GM19468 (cell line): ENCODE results near the gene USP48.
"Not testable (repeated sequence)": the region's sequence is repeated elsewhere in the genome, so short reads cannot be mapped to it uniquely, and the experiment has no call there.

Source experiments
- ATAC-seq: cut with Tn5 transposase; IDR thresholded peaks from one replicate; pipeline ENCODE4 v1.9.1; 2021; ENCODE audit warnings: mild to moderate bottlenecking, moderate library complexity, moderate number of reproducible peaks; ENCODE audit not compliant: unreplicated experiment; ENCODE audit errors: extremely low read depth

The USP48 gene, protein sequence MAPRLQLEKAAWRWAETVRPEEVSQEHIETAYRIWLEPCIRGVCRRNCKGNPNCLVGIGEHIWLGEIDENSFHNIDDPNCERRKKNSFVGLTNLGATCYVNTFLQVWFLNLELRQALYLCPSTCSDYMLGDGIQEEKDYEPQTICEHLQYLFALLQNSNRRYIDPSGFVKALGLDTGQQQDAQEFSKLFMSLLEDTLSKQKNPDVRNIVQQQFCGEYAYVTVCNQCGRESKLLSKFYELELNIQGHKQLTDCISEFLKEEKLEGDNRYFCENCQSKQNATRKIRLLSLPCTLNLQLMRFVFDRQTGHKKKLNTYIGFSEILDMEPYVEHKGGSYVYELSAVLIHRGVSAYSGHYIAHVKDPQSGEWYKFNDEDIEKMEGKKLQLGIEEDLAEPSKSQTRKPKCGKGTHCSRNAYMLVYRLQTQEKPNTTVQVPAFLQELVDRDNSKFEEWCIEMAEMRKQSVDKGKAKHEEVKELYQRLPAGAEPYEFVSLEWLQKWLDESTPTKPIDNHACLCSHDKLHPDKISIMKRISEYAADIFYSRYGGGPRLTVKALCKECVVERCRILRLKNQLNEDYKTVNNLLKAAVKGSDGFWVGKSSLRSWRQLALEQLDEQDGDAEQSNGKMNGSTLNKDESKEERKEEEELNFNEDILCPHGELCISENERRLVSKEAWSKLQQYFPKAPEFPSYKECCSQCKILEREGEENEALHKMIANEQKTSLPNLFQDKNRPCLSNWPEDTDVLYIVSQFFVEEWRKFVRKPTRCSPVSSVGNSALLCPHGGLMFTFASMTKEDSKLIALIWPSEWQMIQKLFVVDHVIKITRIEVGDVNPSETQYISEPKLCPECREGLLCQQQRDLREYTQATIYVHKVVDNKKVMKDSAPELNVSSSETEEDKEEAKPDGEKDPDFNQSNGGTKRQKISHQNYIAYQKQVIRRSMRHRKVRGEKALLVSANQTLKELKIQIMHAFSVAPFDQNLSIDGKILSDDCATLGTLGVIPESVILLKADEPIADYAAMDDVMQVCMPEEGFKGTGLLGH

DNA sequence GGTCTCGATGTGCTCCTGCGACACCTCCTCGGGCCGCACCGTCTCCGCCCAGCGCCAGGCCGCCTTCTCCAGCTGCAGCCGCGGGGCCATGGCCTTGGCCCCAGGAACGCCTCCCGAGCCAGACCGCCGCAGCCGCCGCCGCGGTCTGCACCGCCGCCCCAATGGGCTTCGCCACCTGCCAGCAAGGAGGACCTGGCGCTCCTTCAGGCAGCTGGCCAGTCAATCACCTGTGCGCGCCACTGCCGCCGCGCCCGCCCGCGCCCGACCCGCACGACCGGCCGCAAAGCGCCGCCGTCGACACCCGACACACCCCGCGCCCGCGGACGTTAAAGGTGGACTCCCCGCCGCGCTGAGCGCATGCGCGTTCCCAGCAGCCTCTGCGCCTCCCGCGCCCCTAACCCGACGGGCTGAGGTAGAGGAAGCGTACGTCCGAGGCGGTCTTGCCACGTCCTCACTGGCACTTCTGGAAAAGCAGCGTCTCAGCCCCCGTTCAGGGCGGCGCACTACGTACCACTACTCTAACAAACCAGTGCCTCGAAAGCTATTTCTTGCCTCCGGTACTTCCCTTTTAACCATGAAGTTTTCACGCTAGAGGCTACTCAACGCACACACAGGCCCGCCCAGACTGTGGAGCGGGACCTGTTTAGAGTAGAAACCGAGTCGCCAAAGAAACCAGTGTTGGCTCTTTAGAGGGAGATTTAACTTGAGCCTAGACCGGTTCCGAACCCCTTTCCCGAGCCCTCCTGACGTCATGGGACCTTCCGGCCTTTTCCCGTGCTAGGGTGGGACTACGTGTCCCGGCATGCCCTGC is at the start of gene USP48:
TSS of gene USP48 (minus strand) at position 282 of the 811 bp plus-strand sequence. CDS start at position 90, 192 bp downstream.
- ATAC-seq: peak; percentile 56

- no peak for ATAC-seq
Measured at GRCh38 chr1:21831454-21831970, 48.6 kb upstream of the USP48 start.

GRCh38 chr1:21830792-21831453 is 48.0 kb upstream of the USP48 start:
- ATAC-seq: no peak

DNA sequence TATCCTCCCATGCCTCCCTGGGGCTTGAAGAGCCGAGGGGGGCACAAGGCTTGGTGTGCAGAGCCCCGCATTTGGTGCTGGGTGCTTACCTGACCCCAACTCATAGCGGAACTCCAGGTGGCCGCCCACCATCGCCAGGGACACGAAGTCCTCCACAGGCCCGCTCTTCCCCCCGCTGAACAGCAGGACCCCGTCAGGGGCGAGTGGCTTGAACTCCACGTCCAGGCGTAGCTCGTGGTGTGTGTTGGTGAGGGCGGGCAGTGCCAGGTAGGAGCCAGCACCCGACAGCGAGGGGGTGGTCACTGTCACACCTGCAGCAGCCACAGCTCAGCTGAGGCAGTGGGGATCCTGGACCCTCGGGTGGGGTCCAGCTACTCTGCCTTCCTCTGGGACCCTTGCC is 46.3 kb upstream of the USP48 start:
- ATAC-seq: no peak

- no peak for ATAC-seq
Measured at GRCh38 chr1:21828506-21829210, 45.7 kb upstream of the USP48 start.

GRCh38 chr1:21828075-21828474 is 45.1 kb upstream of the USP48 start:
- no peak for ATAC-seq

DNA sequence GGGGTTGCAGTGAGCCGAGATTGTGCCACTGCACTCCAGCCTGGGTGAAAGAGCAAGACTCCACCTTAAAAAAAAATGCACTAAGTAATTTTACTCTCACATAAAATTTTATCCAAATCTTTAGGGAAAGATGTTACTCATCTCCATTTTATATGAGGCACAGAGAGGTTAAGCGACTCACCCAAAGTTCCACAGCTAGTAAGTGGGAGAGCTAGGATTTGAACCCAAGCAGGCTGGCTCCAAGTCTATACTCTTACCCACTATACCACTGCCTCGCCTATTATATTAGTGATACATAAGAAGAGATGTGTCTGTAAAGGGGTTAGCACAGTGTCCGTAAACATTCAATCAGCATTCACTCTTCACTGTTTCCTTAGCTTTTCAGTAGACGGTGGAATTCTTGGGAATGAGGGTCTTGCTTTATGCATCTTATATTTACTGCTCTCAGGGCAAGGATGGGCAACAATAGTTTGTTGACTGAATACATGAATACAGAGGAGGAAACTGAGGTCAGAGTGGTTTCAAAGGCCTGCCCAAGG is 44.3 kb upstream of the USP48 start:
- no peak for ATAC-seq

DNA sequence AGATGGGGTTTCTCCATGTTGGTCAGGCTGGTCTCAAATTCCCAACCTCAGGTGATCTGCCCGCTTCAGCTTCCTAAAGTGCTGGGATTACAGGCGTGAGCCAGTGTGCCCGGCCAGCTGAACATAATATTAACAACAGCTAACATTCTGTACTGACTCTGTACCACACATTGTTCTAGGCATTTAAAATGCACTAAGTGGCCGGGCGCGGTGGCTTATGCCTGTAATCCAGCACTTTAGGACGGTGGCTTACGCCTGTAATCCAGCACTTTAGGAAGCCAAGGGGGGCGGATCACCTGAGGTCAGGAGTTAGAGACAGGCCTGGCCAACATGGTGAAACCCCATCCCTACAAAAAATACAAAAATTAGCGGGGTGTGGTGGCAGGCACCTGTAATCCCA is 43.7 kb upstream of the USP48 start:
- not testable (repeated sequence) for ATAC-seq

DNA sequence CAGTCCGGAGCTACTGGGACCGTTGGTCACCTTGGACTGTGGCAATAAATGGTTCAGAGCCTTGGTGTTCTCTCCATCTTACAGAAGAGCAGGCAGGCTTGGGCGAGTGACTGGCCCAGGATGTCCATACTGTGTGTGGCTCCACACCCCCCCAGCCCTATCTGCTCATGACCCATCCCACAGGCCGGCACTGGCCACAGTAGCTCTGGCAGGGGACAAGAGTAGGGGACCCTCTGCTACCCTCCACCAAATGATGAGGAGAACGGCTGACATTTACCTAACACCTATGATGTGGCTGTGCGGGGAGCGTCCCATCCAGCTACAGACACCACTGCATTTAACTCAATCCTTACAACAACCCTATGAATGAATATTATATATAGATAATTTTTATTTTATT is 42.4 kb upstream of the USP48 start:
- ATAC-seq: no peak

- ATAC-seq: no peak
Measured at GRCh38 chr1:21824926-21825325, 42.0 kb upstream of the USP48 start.

GRCh38 chr1:21823980-21824702 is 41.2 kb upstream of the USP48 start:
- no peak for ATAC-seq

DNA sequence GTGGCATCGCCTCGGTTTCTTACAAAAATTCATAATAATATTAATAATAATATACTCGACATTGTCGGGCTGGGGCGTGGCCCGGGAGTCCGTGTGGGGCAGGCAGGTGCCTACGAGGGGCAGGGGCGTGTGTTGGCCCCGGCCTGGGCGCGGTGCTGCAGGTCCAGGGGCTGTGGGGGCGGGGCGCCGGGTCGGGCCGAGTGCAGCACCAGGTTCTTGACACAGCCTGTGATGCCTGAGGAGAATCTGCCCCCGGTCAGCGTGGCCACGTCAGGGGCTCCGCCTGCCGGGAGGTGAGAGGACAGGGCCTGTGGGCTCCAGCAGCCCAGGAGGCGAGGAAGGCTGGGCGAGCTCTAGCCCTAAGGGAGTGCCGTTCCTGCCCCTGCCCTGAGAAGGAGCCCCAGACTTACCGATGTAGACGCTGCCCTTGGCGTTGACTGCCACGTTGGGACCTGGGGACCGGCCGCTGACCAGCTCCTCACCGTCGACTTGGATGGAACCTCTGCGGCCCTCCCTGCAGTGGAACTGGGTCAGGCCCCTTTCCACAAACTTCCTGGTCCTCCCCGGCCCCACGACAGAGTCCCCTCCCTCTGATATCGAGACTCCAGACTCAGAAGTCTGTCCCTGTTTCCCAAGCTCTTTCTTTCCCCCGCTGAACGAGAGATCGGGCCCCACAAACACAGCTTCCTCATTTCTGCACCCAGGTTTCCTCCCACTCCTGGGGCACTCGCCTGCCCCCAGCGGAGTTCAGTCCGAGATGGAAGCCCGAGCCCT is 40.4 kb upstream of the USP48 start:
- ATAC-seq: no peak

- no peak for ATAC-seq
Measured at GRCh38 chr1:21822349-21822748, 39.4 kb upstream of the USP48 start.

DNA sequence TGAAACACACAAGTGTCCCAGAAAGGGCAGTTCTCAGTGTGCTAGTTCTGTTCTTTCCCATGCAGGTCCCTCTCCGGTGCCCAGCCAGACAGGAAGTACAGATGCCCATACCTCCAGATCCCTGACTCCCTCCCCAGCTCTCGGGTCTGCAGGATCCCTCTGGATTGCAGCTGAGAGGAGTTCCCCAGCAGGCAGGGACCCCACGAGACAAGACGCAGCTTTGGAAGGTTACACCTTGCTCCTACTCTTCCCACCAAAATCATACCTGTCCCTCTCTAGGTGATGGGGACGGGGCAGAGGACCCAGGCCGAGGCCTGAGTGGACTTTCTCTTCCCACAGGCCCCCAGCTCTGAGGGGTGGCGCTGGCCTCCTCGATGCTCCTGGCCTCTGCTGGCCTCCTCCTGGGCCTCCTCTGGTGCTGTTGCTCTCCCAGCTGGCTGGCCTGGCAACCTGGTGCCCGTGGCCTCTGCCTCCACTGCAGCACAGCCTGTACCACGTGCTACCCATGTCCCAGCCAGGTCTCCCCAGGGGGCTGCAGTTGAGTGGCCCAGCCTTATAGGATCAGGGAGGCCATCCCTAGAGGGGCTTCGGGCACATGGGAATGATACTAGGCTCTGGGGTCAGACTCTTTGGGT is 38.6 kb upstream of the USP48 start:
- no peak for ATAC-seq

GRCh38 chr1:21820597-21821232 is 37.8 kb upstream of the USP48 start:
- ATAC-seq: no peak

DNA sequence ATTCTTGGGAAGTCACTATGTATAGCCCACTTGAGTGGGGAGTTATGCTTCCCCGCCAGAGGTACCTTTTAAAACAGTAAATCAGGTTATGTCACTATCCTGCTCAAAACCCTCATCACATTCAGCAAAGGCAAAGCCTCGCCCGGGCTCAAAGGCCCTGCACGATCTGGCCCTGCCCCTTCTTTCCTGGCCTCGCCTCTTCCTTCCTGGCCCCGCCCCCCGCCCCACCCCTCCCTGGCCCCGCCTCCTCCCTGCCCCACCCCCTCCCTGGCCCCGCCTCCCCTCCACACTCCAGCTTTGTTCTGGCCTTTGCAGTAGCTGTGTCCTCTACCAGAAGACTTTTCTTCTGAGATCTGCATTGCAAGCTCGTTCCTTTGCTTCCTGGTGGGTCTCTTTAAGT is 35.7 kb upstream of the USP48 start:
- ATAC-seq: no peak
